Calu3 (cell line): Measurements from ENCODE around the gene ADAMTSL4. TPM values are rescaled to one million over a fixed set of nuclear protein-coding genes. Genes with fewer than 3 reads are reported as not detected.
"Not testable (repeated sequence)": the region's sequence is repeated elsewhere in the genome, so short reads cannot be mapped to it uniquely, and the experiment has no call there.

Experiments used
- BruUV-seq: library from RNA; stranded (reverse); fragments of 400-500 nt; replicated peaks from 2 replicates; lab custom pipeline; 2021; lab: Mats Ljungman, UMichigan
- CTCF ChIA-PET: fragments of 300-600 bp; sonication (Branson Sonifier 250); formaldehyde crosslinking; loops from one replicate; lab custom pipeline; 2022; ENCODE audit warnings: antibody characterized with exemption; lab: Charles Lee
- DNase-seq: peaks from one replicate; pipeline ENCODE4 v3.0.0; 2022
- H3K27ac Mint-ChIP-seq: one replicate; pipeline ENCODE4 v1.8.0; 2022; ENCODE audit warnings: mixed read lengths; ENCODE audit not compliant: unreplicated experiment
- H3K27me3 Mint-ChIP-seq: one replicate; pipeline ENCODE4 v1.8.0; 2022; ENCODE audit warnings: mixed read lengths; ENCODE audit not compliant: unreplicated experiment
- H3K36me3 Mint-ChIP-seq: one replicate; pipeline ENCODE4 v1.8.0; 2022; ENCODE audit warnings: mild to moderate bottlenecking, moderate library complexity, mixed read lengths; ENCODE audit not compliant: insufficient read depth, unreplicated experiment
- H3K4me1 Mint-ChIP-seq: one replicate; pipeline ENCODE4 v1.8.0; 2022; ENCODE audit warnings: mild to moderate bottlenecking, low read depth, mixed read lengths; ENCODE audit not compliant: unreplicated experiment
- H3K4me3 Mint-ChIP-seq: one replicate; pipeline ENCODE4 v1.8.0; 2022; ENCODE audit warnings: mild to moderate bottlenecking, low read depth, moderate library complexity, mixed read lengths; ENCODE audit not compliant: unreplicated experiment
- H3K9me3 Mint-ChIP-seq: one replicate; pipeline ENCODE4 v1.8.0; 2022; ENCODE audit warnings: low read depth, mixed read lengths; ENCODE audit not compliant: unreplicated experiment
- CTCF ChIP-seq: fragments of 200-600 bp; IDR thresholded peaks from one replicate; pipeline ENCODE4 v1.8.0; 2022; ENCODE audit warnings: antibody characterized with exemption; ENCODE audit not compliant: unreplicated experiment
- intact Hi-C: fragments of 100-400 bp; cut with micrococcal nuclease; formaldehyde crosslinking; loops from one replicate; pipeline ENCODE4 v1.10.0; 2022; ENCODE audit not compliant: unreplicated experiment
- total RNA-seq: library from RNA; stranded (reverse); gene quantifications from 2 replicates; pipeline ENCODE4 v1.2.3, GENCODE V29; 2022

The ADAMTSL4 gene
- total RNA-seq, 1 experiment from 2014 or later: 1.9 TPM

GRCh38 chr1:150582371-150582770 lies 33.2 kb downstream of the ADAMTSL4 start:
- DNase-seq: no peak
- intact Hi-C loops: no loop called here
- Mint-ChIP-seq H3K36me3 (peaks cover 34% of the 10 kb centered on the region), H3K4me1 (peaks cover 14% of the 10 kb centered on the region), H3K27me3 (no peaks in the 10 kb centered on the region), H3K4me3 (no peak overlapping the region), H3K27ac (no peak overlapping the region), H3K9me3 (no peaks in the 10 kb centered on the region)
- CTCF ChIA-PET: no interaction called here
- no TSS peak for BruUV-seq
- TF ChIP-seq CTCF: no peak

GRCh38 chr1:150596095-150596892 lies 47.1 kb downstream of the ADAMTSL4 start:
- DNase-seq: no peak
- no peaks in the 10 kb centered on the region for H3K27me3 Mint-ChIP-seq
- H3K9me3 Mint-ChIP-seq: no peaks in the 10 kb centered on the region
- peaks cover 9% of the 10 kb centered on the region for H3K4me1 Mint-ChIP-seq
- H3K27ac Mint-ChIP-seq: peak overlapping the region; percentile 5
- BruUV-seq: no TSS peak
- peaks cover 48% of the 10 kb centered on the region for H3K36me3 Mint-ChIP-seq
- no peak overlapping the region for H3K4me3 Mint-ChIP-seq
- CTCF ChIA-PET: no interaction called here
- TF ChIP-seq CTCF: no peak
- intact Hi-C loops: no loop called here

GRCh38 chr1:150596976-150597375 lies 47.8 kb downstream of the ADAMTSL4 start:
- Mint-ChIP-seq H3K4me1 (peaks cover 9% of the 10 kb centered on the region), H3K36me3 (peaks cover 46% of the 10 kb centered on the region), H3K27ac (no peak overlapping the region), H3K9me3 (no peaks in the 10 kb centered on the region), H3K4me3 (no peak overlapping the region), H3K27me3 (no peaks in the 10 kb centered on the region)
- CTCF ChIA-PET: no interaction called here
- BruUV-seq: no TSS peak
- intact Hi-C loops: no loop called here
- DNase-seq: no peak
- TF ChIP-seq CTCF: no peak

GRCh38 chr1:150598346-150598745 lies 49.1 kb downstream of the ADAMTSL4 start:
- BruUV-seq, intact Hi-C loops, DNase-seq, H3K27ac Mint-ChIP-seq, H3K27me3 Mint-ChIP-seq, H3K4me3 Mint-ChIP-seq, H3K9me3 Mint-ChIP-seq: not testable (repeated sequence)
- Mint-ChIP-seq H3K4me1 (peaks cover 13% of the 10 kb centered on the region), H3K36me3 (peaks cover 42% of the 10 kb centered on the region)
- CTCF ChIA-PET: interaction anchor here (0.7 kb wide), 2 partner anchors 34 to 173 kb away, joined by 5 to 6 read pairs; no protein-coding TSS in a partner anchor

GRCh38 chr1:150601540-150601939 lies 52.3 kb downstream of the ADAMTSL4 start:
- Mint-ChIP-seq H3K27ac (no peak overlapping the region), H3K4me1 (peaks cover 27% of the 10 kb centered on the region), H3K27me3 (no peaks in the 10 kb centered on the region), H3K4me3 (no peak overlapping the region), H3K9me3 (no peaks in the 10 kb centered on the region), H3K36me3 (peaks cover 51% of the 10 kb centered on the region)
- CTCF ChIA-PET: interaction anchor here (0.7 kb wide), 2 partner anchors 73 to 200 kb away, joined by 3 read pairs; no protein-coding TSS in a partner anchor
- no TSS peak for BruUV-seq
- TF ChIP-seq CTCF: no peak
- no peak for DNase-seq
- intact Hi-C loops: no loop called here

GRCh38 chr1:150602372-150602771 lies 53.2 kb downstream of the ADAMTSL4 start:
- intact Hi-C loops, H3K27me3 Mint-ChIP-seq, H3K27ac Mint-ChIP-seq, H3K9me3 Mint-ChIP-seq, H3K4me3 Mint-ChIP-seq, CTCF ChIA-PET, DNase-seq, BruUV-seq: not testable (repeated sequence)
- peaks cover 46% of the 10 kb centered on the region for H3K36me3 Mint-ChIP-seq
- peaks cover 24% of the 10 kb centered on the region for H3K4me1 Mint-ChIP-seq
